Esophagus (tissue), 2 donors: ENCODE data around the gene FAM20A. TPM values are rescaled to one million over a fixed set of nuclear protein-coding genes. Genes with fewer than 3 reads are reported as not detected.
"Not testable (repeated sequence)": the region's sequence is repeated elsewhere in the genome, so short reads cannot be mapped to it uniquely, and the experiment has no call there.

Source experiments
- H3K27ac ChIP-seq, 2 donors: one replicate each; pipeline ENCODE4 v1.5.1; 2013; ENCODE audit warnings: low read depth in 2 of 2, mild to moderate bottlenecking in 2 of 2, inconsistent platforms in 1 of 2, low read length in 1 of 2, moderate library complexity in 1 of 2
- H3K27me3 ChIP-seq, 2 donors: one replicate each; pipeline ENCODE4 v1.6.1; 2013; ENCODE audit warnings: low read length in 2 of 2, control low read depth in 1 of 2, mild to moderate bottlenecking in 1 of 2; ENCODE audit not compliant: insufficient read depth in 2 of 2, control insufficient read depth in 1 of 2
- H3K36me3 ChIP-seq, 2 donors: one replicate each; pipeline ENCODE4 v1.6.1; 2013; ENCODE audit warnings: low read length in 1 of 2; ENCODE audit not compliant: control insufficient read depth in 2 of 2, insufficient read depth in 2 of 2
- H3K4me1 ChIP-seq, 2 donors: one replicate each; pipeline ENCODE4 v1.6.1; 2013; ENCODE audit warnings: low read length in 1 of 2; ENCODE audit not compliant: control insufficient read depth in 2 of 2, insufficient read depth in 2 of 2
- H3K4me3 ChIP-seq, 2 donors: one replicate each; pipeline ENCODE4 v1.5.1; 2013; ENCODE audit warnings: low read length in 2 of 2, mild to moderate bottlenecking in 2 of 2, low read depth in 1 of 2, moderate library complexity in 1 of 2
- H3K9me3 ChIP-seq, 2 donors: one replicate each; pipeline ENCODE4 v1.6.1; 2013; ENCODE audit warnings: mild to moderate bottlenecking in 2 of 2, low read depth in 1 of 2, low read length in 1 of 2, moderate library complexity in 1 of 2; ENCODE audit not compliant: control insufficient read depth in 2 of 2, insufficient read depth in 1 of 2
- WGBS, 2 donors: extraction: QIAGEN DNeasy Blood & Tissue Kit; methylation state at CpG; one replicate each; pipeline ENCODE4 v1.1.7; 2013; 5-methylcytosine and 5-hydroxymethylcytosine counted together
- polyA plus RNA-seq, 2 donors: library from polyadenylated mRNA; stranded (reverse); fragments of 200-250 nt; gene quantifications; one replicate each; pipeline ENCODE4 v1.2.3, GENCODE V29; 2013
- donor health status: healthy with polysubstance abuse.
- donor health status: Bipolar disorder and iron deficiency.

FAM20A gene
- polyA plus RNA-seq, 2 donors: 1.8 to 4.3 TPM

DNA sequence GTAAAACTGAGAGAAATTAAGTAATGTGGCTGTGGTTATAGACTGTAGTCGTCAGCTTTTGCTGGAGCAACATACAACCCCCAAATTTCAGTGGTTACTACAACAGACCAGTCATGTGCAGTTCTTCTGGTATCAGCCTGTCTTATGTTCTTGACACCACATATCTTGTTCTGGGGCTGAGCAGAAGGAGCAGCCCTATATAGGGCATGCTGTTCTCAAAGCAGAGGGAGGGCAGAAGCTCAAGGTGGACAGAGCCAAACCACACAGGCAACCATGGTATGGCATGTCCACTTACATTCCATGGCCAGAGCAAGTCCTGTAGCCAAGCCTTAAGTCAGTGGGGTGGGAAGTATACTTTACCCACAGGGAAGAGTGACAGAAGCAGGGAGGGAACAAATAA lies 81.3 kb downstream of the FAM20A start:
- Histone ChIP-seq H3K9me3 (no peaks in the 10 kb centered on the region), H3K4me3 (no peak overlapping the region), H3K27me3 (no peaks in the 10 kb centered on the region), H3K36me3 (peaks cover 0 to 12% of the 10 kb centered on the region in 2 donors), H3K27ac (no peak overlapping the region), H3K4me1 (peaks cover 0 to 4% of the 10 kb centered on the region in 2 donors)
- 82 to 88% methylated on average over 1 of the region's 1 CpG for WGBS, 2 donors

DNA sequence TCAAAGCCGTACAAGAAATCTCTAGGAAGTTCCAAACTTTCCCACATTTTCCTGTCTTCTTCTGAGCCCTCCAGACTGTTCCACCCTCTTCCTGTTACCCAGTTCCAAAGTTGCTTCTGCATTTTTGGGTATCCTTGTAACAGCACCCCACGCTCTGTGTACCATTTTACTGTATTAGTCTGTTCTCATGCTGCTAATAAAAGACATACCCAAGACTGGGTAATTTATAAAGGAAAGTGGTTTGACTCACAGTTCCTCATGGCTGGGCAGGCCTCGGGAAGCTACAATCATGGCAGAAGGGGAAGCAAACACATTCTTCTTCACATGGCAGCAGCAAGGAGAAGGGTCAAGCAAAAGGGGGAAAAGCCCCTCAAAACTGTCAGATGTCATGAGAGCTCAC lies 82.1 kb downstream of the FAM20A start:
- peaks cover 0 to 12% of the 10 kb centered on the region in 2 donors for H3K36me3 ChIP-seq
- not testable (repeated sequence) for H3K27me3 ChIP-seq, H3K4me3 ChIP-seq, H3K4me1 ChIP-seq, H3K9me3 ChIP-seq, H3K27ac ChIP-seq
- WGBS, 2 donors: 86 to 87% methylated on average over 3 of the region's 3 CpGs

DNA sequence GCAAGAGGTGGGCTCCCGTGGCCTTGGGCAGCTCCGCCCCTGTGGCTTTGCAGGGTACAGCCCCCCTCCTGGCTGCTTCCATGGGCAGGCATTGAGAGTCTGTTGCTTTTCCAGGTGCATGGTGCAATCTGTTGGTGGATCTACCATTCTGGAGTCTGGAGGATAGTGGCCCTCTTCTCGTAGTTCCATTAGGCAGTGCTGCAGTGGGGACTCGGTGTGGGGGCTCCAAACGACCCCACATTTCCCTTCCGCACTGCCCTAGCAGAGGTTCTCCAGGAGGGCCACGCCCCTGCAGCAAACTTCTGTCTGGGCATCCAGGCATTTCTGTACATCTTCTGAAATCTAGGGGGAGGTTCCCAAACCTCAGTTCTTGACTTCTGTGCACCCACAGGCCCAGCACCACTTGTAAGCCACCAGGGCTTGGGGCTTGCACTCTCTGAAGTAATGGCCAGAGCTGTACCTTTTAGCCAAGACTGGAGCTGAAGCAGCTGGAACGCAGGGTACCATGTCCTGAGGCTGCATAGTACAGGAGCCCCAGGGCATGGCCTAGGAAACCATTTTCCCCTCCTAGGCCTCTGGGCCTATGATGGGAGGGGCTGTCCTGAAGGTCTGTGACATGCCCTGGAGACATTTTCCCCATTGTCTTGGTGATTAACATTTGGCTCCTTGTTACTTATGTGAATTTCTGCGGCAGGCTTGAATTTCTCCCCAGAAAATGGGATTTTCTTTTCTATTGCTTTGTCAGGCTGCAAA lies 82.9 kb downstream of the FAM20A start:
- peaks cover 0 to 4% of the 10 kb centered on the region in 2 donors for H3K4me1 ChIP-seq
- no peaks in the 10 kb centered on the region for H3K9me3 ChIP-seq
- H3K27me3 ChIP-seq: no peaks in the 10 kb centered on the region
- no peak overlapping the region for H3K4me3 ChIP-seq
- WGBS, 2 donors: 94% methylated on average over 9 of the region's 9 CpGs
- peaks cover 0 to 12% of the 10 kb centered on the region in 2 donors for H3K36me3 ChIP-seq
- no peak overlapping the region for H3K27ac ChIP-seq

DNA sequence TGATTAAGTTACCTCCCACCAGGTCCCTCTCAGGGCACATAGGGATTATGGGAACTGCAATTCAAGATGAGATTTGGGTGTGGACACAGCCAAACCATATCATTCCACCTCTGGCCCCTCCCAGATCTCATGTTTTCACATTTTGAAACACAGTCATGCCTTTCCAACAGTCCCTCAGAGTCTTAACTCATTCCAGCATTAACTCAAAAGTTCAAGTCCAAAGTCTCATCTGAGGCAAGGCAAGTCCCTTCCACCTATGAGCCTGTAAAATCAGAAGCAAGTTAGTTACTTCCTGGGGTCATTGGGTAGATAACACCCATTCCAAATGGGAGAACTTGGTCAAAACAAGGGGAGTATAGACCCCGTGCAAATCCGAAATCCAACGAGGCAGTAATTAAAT lies 83.6 kb downstream of the FAM20A start:
- not testable (repeated sequence) for H3K27ac ChIP-seq, H3K27me3 ChIP-seq, H3K4me1 ChIP-seq, H3K9me3 ChIP-seq, H3K4me3 ChIP-seq
- H3K36me3 ChIP-seq: peaks cover 0 to 12% of the 10 kb centered on the region in 2 donors
- WGBS, 2 donors: 94 to 95% methylated on average over 3 of the region's 3 CpGs

DNA sequence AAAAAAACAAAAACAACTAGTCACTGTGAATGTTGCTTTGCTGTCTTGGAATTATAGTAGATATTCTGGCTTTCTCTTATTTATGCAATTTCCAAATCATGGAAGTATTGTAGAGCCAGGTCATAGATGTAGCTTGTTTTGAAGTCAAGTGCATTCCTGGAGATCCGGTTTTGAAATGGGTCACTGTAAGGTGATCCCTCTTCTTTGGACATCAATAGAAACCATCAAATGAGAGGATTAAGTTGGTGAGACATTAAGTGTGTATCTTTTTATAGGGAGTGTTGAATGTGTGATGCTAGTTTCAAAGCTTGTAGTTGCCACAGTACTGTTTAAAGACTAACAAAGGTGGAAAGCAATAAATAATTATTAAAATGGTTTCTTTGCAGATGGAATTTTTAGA lies 84.4 kb downstream of the FAM20A start:
- WGBS, 2 donors: 52 to 65% methylated on average over 1 of the region's 1 CpG
- peaks cover 0 to 12% of the 10 kb centered on the region in 2 donors for H3K36me3 ChIP-seq
- no peak overlapping the region for H3K27ac ChIP-seq
- no peaks in the 10 kb centered on the region for H3K27me3 ChIP-seq
- H3K4me3 ChIP-seq: no peak overlapping the region
- H3K9me3 ChIP-seq: no peaks in the 10 kb centered on the region
- peaks cover 0 to 4% of the 10 kb centered on the region in 2 donors for H3K4me1 ChIP-seq

DNA sequence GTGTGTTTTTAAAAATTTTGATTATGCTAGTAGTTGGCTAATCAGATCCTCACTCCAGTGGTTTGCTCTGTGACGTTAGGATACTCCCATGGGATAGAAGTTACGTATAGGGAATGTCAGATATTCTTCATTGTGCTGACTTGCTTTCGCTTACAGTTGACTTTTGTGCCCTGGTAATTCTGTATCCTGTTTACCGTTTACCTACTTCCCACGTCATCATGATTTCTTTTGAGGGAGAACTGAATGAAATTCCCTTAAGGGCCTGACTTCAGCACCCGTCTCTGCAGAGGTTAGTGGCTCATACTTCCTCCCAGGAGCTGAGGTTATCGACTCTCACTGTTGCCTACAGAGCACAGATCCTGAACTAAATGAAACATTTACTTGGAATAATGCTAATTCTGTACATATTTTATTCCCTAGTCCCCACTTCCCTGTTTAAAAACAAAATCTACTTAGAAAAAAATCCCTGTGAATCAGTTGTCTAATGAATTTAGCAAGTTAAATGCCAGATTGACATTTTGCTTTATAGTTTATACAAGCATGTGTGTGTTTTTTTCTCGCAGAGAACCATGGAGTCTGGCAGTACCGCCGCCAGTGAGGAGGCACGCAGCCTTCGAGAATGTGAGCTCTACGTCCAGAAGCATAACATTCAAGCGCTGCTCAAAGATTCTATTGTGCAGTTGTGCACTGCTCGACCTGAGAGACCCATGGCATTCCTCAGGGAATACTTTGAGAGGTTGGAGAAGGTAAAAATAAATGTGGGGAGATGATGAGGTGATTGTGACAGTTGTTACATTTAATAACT lies 86.1 kb downstream of the FAM20A start:
- Histone ChIP-seq H3K4me3 (no peak overlapping the region), H3K4me1 (peaks cover 0 to 6% of the 10 kb centered on the region in 2 donors), H3K36me3 (peaks cover 0 to 11% of the 10 kb centered on the region in 2 donors), H3K27ac (peak overlapping the region in 1 of 2 donors; percentile 36), H3K27me3 (no peaks in the 10 kb centered on the region), H3K9me3 (no peaks in the 10 kb centered on the region)
- 47 to 50% methylated on average over 15 of the region's 15 CpGs for WGBS, 2 donors

DNA sequence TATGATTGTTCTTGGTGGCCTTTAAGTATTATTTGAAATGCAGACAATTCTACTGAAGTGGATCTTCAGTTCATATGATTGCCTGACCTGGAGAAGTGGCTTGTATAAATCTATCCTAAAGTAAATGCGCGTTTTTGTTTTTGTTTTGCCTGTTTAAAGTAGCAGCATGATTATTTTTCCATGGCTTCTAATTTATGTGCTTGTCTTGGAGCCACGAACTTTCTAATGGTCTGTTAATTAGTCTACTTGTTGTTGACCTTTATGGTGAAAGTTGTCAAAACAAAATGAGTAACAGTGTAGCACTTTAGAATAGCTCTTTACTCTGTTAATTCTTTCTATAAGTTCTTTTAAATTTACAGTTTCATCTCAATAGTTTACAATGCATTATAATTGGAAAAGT lies 87.2 kb downstream of the FAM20A start:
- Histone ChIP-seq H3K4me1 (peaks cover 0 to 6% of the 10 kb centered on the region in 2 donors), H3K27me3 (no peaks in the 10 kb centered on the region), H3K36me3 (peaks cover 0 to 9% of the 10 kb centered on the region in 2 donors), H3K27ac (no peak overlapping the region), H3K4me3 (peak overlapping the region in 1 of 2 donors; percentile 97), H3K9me3 (no peaks in the 10 kb centered on the region)
- WGBS, 2 donors: 15 to 21% methylated on average over 3 of the region's 3 CpGs

DNA sequence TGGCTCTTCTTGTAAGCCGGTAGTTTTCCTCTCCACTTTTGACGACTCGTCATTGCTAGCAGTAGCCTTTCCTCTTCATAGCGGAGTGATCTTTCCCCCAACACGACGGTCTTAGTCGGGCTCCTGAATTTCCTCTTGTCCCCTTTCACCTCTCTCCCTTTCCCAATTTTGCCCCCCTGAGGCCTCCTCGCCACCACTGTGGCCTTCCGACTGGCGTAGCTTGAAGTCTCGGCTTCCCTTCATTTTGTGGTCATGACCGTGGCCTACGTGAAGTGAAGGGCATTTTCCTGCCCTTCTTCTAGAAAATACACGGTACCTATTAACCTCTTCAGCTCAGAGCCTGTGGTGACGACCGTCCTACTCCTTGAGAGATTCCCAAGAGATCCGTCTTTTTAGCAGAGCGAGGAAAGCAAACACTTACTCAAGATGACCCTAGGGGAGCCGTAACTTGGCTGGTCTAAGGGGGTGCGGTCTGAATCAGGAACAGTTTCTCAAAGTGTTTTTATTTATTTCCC lies 88.2 kb downstream of the FAM20A start:
- H3K27ac ChIP-seq: peak overlapping the region; percentile 95 to 98
- H3K4me1 ChIP-seq: peaks cover 0 to 2% of the 10 kb centered on the region in 2 donors
- peaks cover 0 to 8% of the 10 kb centered on the region in 2 donors for H3K36me3 ChIP-seq
- 1% methylated on average over 20 of the region's 20 CpGs for WGBS, 2 donors
- H3K9me3 ChIP-seq: no peaks in the 10 kb centered on the region
- peak overlapping the region; percentile 87 to 97 for H3K4me3 ChIP-seq
- H3K27me3 ChIP-seq: no peaks in the 10 kb centered on the region

DNA sequence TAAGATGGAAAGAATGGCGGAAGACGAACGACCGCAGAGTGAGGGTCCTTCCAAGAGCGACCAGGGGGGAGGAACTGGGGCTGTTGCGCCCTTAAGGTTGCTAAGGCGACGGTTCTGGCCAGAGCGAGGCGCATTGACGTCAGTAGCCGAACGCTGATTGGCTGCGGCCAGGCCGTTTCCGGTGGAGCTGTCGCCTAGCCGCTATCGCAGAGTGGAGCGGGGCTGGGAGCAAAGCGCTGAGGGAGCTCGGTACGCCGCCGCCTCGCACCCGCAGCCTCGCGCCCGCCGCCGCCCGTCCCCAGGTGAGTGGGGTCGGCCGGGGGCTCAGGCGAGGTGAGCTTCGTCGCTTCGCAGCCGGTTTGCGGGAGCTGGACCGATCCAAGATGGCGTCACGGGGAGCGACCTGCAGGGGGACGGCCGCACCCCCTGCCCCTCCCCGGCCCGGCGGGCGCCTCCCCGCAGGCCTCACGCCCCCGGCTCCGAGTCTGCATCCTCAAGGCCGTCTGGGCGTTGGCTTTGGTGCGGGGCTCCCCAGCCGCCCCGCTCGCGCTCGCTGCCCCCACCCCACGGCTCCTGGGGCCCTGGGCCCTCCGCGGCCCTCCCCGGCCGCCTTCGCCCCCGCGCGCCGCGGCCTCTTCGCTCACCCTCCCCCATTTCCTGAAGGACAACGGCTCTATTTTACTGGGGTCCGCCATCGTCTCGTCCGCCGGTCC lies 88.8 kb downstream of the FAM20A start, which contains the start of gene PRKAR1A:
Gene PRKAR1A, plus strand, starts transcription at position 184 of the 713 bp plus-strand sequence. CDS start 2,970 bp downstream, outside the sequence.
- Histone ChIP-seq H3K27me3 (no peaks in the 10 kb centered on the region), H3K36me3 (peaks cover 0 to 5% of the 10 kb centered on the region in 2 donors), H3K9me3 (no peaks in the 10 kb centered on the region), H3K4me3 (peak within 1 kb of the TSS; percentile 87 to 97), H3K27ac (peak within 1 kb of the TSS; percentile 95 to 98), H3K4me1 (peaks cover 0 to 2% of the 10 kb centered on the region in 2 donors)
- 1% methylated on average over 44 to 81 of the region's 81 CpGs for WGBS, 2 donors
